ENCODE results near the gene ZNF662.
"Not testable (repeated sequence)": the region's sequence is repeated elsewhere in the genome, so short reads cannot be mapped to it uniquely, and the experiment has no call there.

ZNF662 gene

GRCh38 chr3:42906070-42906847 is at the start of gene ZNF662:
Gene ZNF662 (plus strand): TSS chr3:42906142. CDS start chr3:42908115, 1,973 bp downstream.
- DNase-seq (ENCODE audit: low spot score) = no peak

GRCh38 chr3:42856544-42856943 is 49.4 kb upstream of the ZNF662 start:
- DNase-seq (ENCODE audit: low spot score) = no peak

- no peak for DNase-seq (ENCODE audit: low spot score)
These were observed 41.5 kb upstream of the ZNF662 start for GRCh38 chr3:42864321-42864950.

GRCh38 chr3:42865256-42865655 is 40.7 kb upstream of the ZNF662 start:
- no peak for DNase-seq (ENCODE audit: low spot score)

- no peak for DNase-seq (ENCODE audit: low spot score)
These were observed 38.8 kb upstream of the ZNF662 start for GRCh38 chr3:42867138-42867537.

- DNase-seq (ENCODE audit: low spot score) = no peak
These were observed 37.1 kb upstream of the ZNF662 start for GRCh38 chr3:42868841-42869240.

GRCh38 chr3:42871592-42872196 is 34.2 kb upstream of the ZNF662 start:
- DNase-seq (ENCODE audit: low spot score) = no peak

GRCh38 chr3:42872718-42873117 is 33.2 kb upstream of the ZNF662 start:
- DNase-seq (ENCODE audit: low spot score) = no peak

- DNase-seq (ENCODE audit: low spot score) = no peak
These were observed 32.5 kb upstream of the ZNF662 start for GRCh38 chr3:42873221-42873982.

GRCh38 chr3:42874749-42875148 is 31.2 kb upstream of the ZNF662 start:
- DNase-seq (ENCODE audit: low spot score) = no peak

- no peak for DNase-seq (ENCODE audit: low spot score)
These were observed 30.4 kb upstream of the ZNF662 start, which contains the start of gene CYP8B1 for GRCh38 chr3:42875325-42876151. Gene CYP8B1 (minus strand): TSS chr3:42875879. CDS start chr3:42875816, 63 bp downstream.

- no peak for DNase-seq (ENCODE audit: low spot score)
These were observed 29.5 kb upstream of the ZNF662 start for GRCh38 chr3:42876401-42876800.

- no peak for DNase-seq (ENCODE audit: low spot score)
These were observed 28.8 kb upstream of the ZNF662 start for GRCh38 chr3:42876940-42877720.

- DNase-seq (ENCODE audit: low spot score) = no peak
These were observed 28.1 kb upstream of the ZNF662 start for GRCh38 chr3:42877881-42878280.

- DNase-seq (ENCODE audit: low spot score) = no peak
These were observed 25.8 kb upstream of the ZNF662 start for GRCh38 chr3:42880183-42880582.

- peak; percentile 92 for DNase-seq (ENCODE audit: low spot score)
These were observed 25.1 kb upstream of the ZNF662 start for GRCh38 chr3:42880601-42881451.

GRCh38 chr3:42883251-42883930 is 22.6 kb upstream of the ZNF662 start:
- not testable (repeated sequence) for DNase-seq (ENCODE audit: low spot score)

- no peak for DNase-seq (ENCODE audit: low spot score)
These were observed 21.6 kb upstream of the ZNF662 start for GRCh38 chr3:42884324-42884723.

GRCh38 chr3:42886294-42886822 is 19.6 kb upstream of the ZNF662 start:
- no peak for DNase-seq (ENCODE audit: low spot score)
